GM18511 (cell line): ENCODE results near the gene FGD3.

Source experiments
- ATAC-seq: cut with Tn5 transposase; IDR thresholded peaks from one replicate; pipeline ENCODE4 v1.9.1; 2021; ENCODE audit warnings: mild to moderate bottlenecking, moderate library complexity; ENCODE audit not compliant: unreplicated experiment

FGD3 gene

DNA sequence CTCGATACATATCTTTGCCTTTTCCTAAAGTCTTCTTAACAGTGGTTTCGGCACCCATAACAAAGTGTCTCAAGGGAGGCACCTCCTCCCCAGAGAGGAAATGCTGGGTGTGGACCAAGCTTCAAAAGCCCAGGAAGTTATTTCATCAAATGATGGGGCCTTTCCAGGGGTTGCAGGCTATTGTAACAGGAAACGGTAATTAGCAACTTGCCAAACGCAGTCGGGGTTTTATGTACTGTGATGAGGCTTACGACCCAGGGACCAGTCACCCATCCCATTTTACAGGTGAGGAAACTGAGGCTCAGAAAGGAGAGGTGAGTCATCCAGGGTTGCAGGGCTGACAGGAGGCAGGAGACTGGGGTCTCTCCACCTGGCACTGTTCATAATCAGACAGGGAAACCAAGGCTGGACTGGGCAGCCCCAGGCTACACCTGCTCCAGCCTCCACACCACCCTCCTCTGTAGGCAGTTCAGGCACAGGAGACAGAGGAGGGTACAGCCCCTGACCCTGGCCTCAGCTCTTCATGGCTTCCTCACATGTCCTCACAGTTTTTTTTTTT lies 81.2 kb downstream of the FGD3 start:
- no peak for ATAC-seq

DNA sequence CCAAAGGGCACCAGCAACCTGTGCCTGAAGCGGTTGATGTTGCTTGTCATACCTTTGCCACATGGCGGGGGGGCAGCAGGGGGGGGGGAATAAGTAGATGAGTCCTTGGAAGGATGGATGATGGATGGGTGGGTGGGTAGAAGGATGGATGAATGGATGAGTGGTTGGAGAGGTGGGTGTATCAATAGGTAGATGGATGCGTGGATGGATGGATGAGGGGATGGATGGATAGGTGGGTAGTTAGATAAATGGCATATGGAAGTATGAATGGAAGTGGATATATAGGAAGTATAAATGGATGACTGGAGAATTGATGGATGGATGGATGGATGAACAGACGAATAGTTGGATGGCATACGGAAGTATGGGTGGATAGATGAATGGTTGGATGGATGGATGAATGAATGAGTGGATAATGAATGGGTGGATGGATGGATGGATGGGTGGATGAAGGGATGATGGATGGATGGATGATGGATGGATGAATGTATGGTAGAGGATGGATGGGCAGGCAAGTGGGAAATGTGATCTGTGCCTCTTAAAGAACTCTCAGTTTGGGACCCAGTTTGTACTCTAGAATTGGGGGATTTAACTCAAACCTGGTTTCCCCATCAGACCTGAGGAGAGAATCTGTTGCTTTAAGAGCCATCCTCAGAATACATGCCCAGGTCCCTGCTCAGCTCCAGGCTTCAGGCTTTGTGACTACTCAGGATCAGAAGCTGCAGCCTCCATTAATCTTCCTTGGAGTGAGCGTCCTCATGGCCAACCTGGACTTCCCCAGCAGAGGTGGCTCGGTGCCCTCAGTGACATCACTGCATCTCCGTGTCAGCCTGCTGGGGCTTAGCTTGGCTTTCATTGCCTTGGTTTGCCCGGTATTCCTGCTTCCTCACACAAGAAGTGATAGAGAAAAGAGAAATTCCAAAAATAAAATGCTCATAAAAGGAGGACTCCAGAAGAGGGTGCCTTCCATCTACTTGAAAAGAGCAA lies 83.6 kb downstream of the FGD3 start:
- ATAC-seq: no peak

DNA sequence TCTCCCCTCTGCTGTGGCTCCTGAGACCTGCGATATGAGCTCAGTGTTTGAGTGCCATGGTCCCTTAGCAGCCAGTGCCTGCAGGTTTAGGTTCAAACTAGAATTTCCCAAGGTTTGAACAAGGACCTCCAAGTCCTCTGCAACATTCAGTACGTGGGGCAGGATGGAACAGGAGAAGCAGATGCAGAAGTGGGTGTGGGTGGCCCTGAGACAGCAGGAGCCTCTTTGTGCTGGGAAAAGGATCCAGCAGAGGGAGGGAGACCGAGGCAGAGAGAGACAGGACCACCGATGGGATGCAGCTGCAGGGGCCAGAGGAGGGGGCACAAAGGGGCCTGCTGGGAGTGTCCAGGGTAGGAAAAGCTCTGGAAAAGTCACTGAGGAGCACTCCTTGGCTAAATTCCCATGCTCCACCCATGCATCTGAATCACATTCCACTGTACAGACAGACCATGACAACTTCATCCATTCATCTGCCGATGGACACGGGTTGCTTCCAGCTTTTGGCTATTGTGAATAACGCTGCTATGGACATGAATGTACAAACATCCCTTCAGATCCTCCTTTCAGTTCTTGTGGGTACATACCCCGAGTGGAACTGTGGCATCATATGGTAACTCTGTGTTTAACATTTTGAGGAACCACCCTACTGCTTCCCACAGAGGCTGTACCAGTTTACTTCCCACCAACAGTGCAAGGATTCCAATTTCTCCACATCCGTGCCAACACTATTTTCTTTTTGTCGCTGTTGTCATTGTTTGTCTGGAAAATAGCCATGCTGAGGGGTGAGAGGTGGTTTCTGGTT lies 84.5 kb downstream of the FGD3 start:
- no peak for ATAC-seq

DNA sequence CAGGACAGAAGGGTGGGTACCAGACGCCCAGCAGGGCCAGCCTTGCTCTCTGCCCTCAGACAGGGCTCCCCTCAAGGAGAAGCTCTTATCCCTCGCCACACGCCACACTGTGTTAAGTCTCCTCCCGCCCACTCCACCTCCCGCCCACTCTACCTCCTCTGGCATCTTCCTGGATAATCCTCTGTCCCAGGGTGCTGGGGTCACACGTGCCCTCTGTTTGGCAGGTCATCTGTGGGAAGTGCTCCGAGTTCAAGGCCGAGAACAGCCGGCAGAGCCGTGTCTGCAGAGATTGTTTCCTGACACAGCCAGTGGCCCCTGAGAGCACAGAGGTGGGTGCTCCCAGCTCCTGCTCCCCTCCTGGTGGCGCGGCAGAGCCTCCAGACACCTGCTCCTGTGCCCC lies 85.2 kb downstream of the FGD3 start:
- ATAC-seq: no peak

DNA sequence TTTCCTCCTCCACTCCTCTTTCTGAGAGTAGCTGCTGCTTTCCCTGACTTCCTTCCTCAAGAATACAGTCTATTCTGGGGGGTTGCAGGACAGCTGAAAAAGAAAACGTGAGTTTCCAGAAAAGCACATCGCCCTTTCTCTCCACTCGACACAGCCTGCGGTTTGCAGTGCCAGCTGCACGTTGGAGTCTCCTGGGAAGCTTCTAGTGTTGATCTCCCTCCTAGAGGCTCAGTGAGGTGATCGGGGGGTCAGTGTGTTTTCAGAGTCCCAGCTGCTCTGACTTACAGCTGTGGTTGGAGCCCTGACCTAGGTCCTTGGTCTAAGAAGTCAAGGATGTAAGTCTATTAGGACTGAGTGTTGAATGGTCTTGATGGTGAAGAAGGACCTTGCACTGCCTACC lies 86.2 kb downstream of the FGD3 start:
- ATAC-seq: no peak

DNA sequence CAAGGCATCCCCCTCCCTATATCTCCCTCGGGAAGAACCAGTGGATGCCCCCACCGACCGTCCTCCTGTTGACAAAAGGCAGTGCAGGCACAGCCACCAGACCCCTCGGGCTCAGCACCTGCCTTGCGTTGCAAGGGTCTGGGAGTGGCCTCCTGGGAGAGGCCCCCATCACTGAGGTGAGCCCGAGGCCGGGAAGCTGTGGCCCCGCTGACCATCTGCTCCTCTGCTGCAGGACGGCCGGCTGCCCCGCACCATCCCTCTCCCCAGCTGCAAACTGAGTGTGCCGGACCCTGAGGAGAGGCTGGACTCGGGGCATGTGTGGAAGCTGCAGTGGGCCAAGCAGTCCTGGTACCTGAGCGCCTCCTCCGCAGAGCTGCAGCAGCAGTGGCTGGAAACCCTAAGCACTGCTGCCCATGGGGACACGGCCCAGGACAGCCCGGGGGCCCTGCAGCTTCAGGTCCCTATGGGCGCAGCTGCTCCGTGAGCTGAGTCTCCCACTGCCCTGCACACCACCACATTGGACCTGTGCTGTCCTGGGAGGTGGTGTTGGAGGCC lies 87.9 kb downstream of the FGD3 start:
- no peak for ATAC-seq

DNA sequence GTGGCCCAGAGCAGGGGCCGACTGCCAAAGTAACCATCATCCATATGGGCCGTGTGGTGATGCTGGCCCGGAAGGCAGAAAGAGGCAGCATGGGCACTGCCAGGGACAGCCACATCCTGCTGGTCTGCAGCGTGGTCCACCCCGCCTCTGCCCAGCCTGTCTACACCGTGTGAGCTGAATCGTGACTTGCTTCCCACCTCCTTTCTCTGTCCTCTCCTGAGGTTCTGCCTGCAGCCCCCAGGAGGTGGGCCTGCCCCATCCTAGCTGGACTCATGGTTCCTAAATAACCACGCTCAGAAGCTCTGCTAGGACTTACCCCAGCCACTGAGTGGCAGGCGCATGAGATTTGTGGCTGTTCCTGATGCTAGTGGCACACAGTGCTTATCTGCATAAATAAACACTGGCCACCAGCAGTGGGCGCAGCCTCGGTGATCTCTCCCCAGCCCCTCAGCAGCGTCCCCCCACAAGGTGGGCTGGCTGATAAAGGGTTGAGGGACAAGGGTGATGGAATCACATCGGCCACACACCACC lies 88.6 kb downstream of the FGD3 start:
- no peak for ATAC-seq

DNA sequence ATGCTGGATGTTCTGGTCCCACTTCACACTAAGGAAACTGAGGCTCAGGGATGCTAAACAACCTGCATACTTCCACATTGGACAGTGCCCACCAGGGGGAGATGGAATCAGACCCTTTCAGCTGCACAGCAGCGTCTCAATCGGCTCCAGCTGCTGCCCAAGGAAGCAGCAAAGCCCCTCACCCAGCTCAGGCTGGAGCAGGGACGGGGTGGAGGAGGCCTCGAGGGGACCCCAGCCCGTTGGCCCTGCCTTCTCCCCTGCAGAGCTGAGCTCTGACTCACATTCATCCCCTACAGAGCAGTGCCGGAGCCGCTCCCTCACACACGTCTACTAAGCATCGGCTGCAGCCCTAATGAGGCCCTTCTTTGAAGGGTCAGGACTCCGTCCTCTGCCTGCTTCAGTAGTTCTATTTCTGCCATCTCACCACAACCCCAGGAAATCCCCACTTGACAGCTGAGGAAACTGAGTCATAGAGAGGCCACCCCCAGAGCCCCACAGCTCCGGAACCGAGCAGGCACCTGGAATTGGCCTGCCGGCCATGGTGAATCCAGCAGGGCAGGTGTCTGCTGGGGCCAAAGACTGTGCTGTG lies 89.7 kb downstream of the FGD3 start:
- ATAC-seq: no peak

DNA sequence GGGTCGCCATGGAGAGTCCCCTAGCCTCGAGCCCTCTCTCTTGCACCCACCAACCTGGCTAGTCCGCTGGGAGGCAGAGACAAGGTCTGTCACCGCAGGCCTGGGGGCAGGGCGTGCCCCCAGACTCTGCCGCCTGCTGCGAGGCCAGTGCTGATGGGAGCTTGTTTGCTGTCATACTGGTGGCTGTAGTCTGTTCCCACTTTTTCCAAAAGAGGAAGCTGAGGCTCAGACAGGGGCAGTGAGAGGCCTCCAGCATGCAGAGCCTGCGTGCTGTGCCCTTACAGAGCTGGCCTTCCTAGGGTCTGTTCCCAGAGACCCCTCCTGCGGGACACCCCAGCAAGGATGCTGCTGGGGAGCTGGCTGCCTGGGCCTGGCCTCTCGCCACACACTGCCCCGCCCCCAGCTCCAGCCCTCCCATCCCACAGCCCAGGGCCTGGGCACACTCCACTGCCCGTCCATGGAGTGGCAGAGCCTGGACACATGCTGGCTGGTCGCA lies 90.2 kb downstream of the FGD3 start:
- no peak for ATAC-seq

DNA sequence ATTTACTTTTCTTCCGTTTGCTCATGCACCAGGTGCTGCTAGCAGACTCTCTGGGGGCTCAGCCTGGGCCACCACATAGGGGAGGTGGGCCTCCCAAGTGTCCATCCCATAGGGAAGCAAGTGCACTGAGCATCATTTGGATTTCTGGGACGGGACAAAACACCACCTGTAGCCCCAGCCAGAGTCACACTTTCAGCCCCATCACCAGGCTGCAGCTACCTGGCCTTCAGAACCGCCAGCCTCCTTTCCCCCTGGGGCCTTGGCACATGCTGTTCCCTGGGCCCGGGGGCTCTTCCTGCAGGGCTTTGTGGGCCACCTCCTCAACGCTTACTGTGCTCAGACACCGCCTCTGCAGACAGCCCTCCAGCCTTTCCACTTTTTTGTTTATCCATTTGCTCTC lies 91.6 kb downstream of the FGD3 start:
- no peak for ATAC-seq

DNA sequence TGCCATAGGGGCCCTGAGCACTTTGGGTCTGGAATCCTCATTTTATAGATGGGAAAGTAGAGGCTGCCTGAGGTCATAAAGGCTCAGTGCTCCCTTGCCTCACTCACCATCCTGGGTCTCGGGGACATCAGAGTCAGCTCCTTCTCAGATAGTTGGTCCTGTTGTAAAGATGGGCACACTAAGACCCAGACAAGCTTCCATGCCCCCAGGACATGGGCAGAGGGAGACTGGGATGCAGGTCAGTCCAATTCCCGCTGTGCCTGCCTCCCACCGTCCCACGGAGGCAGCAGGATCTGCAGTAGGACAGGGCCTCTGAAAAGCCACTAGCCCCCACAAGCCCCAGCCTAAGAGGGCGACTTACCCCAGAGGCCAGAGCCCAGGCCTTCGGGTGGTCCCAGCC lies 92.1 kb downstream of the FGD3 start:
- no peak for ATAC-seq

DNA sequence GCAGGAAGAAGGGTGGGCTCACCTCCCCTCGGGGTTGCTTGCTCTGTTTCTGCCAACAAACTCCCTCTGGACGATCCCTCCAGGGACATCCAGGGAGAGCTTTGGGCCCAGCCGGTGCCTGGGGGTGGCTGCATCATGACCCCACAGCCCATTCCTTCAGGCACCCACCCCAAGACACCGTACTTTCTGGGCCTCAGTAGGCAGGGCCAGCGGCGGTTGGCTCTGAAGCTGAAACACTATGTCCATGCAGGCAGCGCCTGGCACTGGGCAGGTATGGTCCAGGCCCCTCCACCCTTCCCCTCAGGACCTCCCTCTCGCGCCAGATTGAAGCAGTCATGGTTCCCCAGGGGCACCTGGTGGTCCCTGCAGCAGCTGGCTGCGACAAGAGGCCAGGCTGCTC lies 92.7 kb downstream of the FGD3 start:
- ATAC-seq: no peak

DNA sequence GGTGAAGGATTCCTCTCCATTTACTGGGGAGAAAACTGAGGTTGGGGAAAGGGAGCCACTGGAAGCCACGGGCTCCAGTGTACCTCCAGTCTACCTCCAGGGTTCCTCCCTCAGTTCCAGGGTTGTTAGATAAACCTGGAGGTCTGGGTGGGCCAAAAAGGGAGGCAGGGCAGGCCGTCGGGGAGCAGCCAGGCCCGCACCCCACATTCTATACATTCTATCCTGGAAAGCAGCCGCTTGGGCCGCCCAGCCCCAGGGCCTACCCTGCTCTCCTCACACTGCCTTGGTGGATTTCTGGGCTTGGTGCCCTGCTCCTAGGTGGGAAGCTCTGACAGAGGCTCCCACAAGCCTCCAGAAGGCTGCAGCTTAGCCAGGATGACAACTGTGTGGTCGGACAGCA lies 93.1 kb downstream of the FGD3 start:
- no peak for ATAC-seq

DNA sequence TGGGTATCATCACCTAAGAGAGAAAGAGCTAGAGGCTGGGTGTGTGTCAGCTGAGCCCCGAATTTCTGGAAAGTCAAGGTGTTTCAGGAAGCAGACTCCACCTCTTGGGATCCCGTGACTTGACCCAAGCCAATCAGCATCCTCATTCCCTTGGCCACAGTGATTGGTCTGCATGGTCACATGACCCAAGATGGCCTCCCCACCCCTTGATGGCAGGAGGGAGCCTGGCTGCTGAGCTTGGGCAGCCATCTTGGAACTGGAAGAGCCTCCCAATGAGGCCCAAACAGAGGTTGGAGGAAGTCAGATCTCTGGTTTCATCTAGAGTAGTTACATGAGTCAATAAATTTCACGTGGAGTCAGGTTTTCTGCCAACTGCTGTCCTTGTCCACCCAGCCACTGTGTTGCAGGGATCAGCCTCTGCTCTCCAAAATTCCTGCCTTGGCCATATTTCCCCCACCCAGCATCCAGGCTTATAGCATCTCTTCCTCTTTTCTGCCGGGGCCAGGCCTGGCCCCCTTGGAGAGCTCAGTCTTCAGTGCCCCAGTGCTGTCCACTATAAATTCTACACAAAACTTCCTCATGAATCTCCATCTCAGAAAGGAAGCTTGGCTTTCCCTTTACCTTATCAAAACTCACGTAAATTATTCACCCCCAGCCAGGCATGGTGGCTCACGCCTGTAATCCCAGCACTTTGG lies 93.9 kb downstream of the FGD3 start:
- no peak for ATAC-seq

DNA sequence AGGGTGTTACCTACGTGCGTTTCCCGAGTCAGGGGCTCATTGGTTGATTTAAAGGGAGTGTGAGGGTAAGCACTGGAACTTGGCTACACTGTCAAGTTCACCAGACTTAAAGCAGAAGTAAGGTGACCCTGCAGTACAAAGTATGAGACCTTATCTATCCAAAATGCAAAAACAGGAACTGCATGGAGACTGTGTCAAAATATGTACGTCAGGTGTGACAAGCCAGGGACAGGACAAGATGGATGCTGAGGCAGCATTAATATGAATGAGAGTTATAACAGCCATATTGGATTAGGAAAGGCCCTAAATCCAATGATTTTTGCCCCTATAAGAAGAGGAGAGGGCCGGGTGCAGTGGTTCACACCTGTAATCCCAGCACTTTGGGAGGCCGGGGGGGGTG lies 95.8 kb downstream of the FGD3 start:
- no peak for ATAC-seq

DNA sequence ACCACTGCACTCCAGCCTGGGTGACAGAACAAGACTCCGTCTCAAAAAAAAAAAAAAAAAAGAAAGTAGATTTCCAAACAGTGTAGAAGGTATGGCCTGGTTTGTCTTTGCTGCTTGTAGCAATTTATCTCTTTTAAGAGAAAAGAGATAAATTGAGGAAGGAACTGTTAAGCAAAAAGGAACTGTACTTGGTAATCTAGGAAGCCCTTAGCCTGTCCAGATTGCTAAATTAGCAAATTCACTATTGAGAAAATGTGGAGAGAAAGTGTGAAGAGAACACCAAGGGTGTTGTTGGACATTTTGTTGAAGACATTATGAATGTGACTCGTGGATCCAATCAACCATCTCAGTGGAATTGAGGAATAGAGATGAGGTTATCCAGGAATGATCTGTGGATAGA lies 98.2 kb downstream of the FGD3 start:
- no peak for ATAC-seq

DNA sequence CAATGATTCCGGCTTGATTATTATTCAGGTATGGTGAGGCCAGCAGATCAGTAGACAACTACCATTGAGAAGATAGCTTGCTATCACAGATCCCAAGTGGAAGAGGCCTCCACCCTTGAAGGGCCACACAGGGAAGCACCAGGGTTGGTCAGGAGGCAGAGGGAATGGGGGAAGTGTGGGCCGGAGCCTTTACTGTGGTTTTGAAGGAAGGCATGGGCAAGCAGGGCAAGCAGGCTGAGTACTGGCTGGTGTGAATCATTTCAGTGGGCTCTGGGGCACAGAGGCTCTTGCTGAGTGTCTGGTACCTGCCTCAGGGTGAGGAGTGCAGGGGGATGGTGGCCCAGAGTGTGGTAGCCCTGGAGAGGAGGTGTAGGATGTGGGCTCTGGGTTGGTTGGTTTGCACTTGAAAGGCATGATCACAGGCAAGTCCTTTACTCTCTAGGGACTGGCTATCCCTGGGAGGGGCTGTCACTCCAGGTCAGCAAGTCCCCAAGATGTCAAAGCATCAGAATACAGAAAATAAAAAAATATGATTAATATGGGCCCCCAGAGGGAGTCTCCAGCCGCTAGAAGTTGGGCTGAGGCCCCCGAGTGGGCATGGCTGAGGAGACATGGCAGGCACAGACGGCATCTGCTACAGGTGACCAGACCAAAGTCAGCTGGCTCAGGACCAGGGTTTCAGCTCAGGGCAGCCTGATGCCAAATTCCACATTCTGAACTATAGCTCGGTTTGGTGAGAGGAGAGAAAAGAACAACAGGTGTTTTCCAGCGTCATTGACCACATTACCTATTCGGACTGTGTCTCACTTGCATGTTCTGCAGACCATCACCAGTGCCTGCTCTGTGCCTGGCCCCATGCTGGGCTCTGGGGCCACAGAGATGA lies 101.5 kb downstream of the FGD3 start:
- no peak for ATAC-seq

DNA sequence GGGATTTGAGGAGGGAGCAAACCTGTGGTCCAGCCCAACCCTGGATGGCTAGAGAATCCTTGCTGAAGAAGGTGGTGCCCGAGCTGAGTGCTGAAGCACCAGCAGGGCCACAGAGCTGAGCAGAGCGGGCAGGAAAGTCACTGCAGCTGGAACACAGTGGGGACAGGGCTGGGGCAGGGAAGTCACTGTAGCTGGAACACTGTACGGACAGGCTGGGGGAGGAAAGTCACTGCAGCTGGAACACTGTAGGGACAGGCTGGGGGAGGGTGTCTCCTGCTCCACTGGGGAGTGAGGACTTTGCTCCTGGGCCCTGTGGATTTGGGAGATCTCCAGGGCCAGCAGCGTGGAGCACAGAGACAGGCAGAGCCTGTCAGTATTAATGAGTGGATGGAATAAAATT lies 102.2 kb downstream of the FGD3 start:
- no peak for ATAC-seq

DNA sequence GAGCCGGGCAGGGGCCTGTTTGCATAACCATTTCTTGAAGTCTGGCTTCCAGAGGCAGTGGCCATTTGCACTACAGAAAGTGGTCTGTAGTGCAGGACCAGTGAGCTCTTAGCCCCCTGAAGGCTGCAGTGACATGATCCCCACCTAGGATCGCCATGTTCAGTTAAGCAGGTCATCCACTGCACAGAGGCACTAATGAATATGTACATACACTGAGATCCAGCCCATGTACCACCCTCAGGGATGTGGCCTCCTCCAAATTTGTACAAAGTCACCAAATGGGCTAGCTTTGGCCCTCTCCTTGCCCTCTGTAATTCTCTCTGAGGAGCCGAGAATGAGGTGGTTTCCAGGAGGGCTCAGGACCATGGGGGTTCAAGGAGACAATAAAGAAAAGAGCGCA lies 102.9 kb downstream of the FGD3 start:
- no peak for ATAC-seq
